GM18868 (cell line): ENCODE results near the gene SMIM9.
A peak's percentile ranks its signal among the peaks of the same experiment; 100 is the strongest.
"Not testable (repeated sequence)": the region's sequence is repeated elsewhere in the genome, so short reads cannot be mapped to it uniquely, and the experiment has no call there.

ENCODE experiments used
- ATAC-seq: cut with Tn5 transposase; IDR thresholded peaks from one replicate; pipeline ENCODE4 v1.9.1; 2021; ENCODE audit warnings: mild to moderate bottlenecking, moderate library complexity; ENCODE audit not compliant: unreplicated experiment

Gene SMIM9

GRCh38 chrX:154834562-154834961 lies at the start of gene SMIM9:
SMIM9 (minus strand) TSS chrX:154834662; CDS start chrX:154830856, 3,806 bp downstream.
- no peak for ATAC-seq

GRCh38 chrX:154884069-154884468 lies 49.6 kb upstream of the SMIM9 start:
- not testable (repeated sequence) for ATAC-seq

GRCh38 chrX:154873329-154873728 lies 38.9 kb upstream of the SMIM9 start:
- ATAC-seq, result no peak

- not testable (repeated sequence) for ATAC-seq
Observed at GRCh38 chrX:154868522-154868921, 34.1 kb upstream of the SMIM9 start.

DNA sequence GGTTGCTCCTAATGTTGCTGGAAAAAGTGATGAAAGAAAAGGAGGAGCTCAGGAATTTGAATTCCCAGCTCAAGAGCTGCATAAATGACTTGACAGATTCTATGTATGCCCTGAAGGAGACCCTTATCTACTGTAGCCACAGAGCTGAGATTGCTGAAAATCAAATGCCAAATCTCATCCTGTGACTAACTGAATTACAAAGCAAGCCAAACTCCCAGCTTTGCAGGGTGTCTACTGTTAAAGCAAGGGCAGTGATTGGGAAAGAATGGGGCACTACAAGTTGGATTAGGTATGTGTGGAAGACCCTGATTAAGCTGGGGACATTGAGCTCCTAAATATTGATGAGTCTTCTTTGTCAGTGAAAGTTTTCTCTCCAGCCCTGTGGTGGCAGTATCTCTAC lies 20.8 kb upstream of the SMIM9 start:
- no peak for ATAC-seq

DNA sequence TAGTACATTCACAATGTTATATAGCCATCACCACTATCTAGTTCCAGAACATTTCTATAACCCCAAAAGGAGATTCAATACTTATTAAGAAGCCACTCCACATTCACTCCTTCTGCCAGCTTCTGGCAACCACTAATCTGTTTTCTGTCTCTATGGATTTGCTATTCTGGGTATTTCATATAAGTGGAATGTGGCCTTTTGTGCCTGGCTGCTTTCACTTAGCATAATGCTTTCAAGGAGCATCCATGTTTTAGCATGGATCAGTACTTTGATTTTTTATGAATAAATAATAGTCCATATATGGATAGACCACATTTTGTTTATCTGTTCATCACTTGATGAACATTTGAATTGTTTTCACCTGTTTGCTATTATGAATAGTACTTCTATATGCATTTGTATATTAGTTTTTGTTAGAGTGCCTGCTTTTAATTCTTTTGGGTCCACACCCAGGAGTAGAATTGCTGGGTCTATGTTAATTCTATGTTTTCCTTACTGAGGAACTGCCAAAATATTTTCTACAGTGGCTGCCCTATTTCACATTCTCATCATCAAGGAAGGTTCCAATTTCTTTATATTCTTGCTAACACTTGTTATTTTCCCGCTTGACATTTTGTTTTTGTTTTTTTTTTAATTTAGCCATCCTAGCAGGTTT lies 16.6 kb upstream of the SMIM9 start:
- ATAC-seq, result no peak

GRCh38 chrX:154840856-154841255 lies 6.4 kb upstream of the SMIM9 start:
- ATAC-seq, result no peak

GRCh38 chrX:154836163-154836562 lies 1.7 kb upstream of the SMIM9 start:
- ATAC-seq, result no peak

DNA sequence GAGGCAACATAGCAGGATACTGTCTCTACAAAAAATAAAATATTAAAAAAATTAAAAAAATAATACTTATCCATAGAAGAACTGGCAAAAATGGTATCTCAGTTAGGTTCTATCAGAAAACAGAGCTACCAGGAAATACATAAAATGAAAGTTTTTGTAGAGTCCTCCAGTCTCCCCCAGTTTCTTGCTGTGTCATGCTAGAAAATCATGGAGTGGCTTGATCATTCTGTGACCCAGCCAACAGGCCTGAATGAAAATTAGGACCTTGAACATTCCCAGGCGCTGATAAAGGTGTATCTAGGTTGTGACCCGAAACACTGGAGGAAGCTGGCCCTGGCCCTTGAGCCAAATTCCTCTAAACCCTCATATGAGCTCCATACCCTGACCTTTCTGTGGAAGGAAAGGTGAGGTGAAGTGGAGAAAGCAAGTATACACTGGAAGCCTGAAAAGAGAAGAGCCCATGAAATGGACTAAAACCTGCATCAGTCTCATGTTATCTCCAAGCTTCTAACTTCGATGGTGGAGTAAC lies 652 bp downstream of the SMIM9 start:
- no peak for ATAC-seq

DNA sequence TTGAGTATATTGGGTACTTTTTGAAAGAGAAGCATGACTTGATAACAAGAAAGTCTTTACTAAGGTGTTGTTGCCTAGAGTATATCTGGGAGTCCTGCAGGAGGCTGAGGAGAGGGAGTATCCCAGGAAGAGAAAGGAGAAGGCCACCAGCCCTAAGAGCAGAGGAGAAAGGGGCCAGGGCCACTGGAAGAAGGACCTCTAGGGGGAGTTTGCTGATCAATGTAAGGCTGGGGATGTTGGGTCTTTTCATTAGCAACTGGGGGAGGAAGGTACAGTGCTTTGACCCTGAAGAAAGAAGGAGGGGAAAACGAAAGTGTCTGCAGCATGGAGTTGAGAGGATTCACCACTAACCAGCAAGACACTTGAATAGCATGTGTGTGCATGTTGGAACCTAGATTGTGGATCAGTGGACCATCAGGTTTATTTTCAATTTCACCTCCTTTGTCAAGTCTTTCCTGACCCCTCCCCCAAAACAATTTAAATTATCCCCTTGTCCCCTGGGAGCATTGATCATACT lies 4.5 kb downstream of the SMIM9 start:
- ATAC-seq, result no peak

DNA sequence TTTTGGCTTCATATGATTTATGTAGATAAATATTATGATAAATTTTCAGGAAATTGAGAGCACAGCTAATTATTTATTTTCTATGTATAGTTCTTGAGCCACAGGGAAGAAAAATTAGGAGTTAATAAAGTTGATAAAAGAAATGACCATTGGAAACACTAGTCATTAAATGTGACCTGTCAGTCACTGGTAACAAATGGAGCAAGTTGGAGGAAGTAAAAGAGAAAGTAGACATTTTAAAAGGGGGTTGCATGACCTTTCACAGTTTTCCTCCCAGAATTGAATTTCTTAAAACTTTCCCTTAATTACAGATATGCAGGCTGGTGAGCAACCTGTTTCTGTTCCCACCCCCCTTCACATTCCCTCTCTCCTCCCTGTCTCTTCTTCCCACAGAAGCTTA lies 5.3 kb downstream of the SMIM9 start:
- no peak for ATAC-seq

DNA sequence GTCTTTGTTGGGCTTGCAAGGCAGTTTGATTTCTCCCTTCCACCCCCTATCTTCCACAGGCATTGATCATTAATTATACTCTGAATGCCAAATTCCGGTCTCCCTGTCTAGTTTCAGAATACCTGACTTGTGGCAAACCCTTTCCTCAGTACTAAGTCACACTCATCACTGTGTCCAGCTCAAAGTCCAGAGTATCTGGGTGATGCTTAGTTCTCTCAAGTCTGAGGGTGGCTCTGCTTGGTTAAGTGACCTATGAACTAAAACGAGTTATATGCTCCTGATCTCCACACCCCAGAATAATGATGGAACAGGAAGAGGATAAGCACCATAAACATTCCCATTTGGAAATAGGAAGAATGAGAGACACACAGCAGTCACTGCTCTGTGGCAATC lies 6.5 kb downstream of the SMIM9 start:
- ATAC-seq, result no peak

DNA sequence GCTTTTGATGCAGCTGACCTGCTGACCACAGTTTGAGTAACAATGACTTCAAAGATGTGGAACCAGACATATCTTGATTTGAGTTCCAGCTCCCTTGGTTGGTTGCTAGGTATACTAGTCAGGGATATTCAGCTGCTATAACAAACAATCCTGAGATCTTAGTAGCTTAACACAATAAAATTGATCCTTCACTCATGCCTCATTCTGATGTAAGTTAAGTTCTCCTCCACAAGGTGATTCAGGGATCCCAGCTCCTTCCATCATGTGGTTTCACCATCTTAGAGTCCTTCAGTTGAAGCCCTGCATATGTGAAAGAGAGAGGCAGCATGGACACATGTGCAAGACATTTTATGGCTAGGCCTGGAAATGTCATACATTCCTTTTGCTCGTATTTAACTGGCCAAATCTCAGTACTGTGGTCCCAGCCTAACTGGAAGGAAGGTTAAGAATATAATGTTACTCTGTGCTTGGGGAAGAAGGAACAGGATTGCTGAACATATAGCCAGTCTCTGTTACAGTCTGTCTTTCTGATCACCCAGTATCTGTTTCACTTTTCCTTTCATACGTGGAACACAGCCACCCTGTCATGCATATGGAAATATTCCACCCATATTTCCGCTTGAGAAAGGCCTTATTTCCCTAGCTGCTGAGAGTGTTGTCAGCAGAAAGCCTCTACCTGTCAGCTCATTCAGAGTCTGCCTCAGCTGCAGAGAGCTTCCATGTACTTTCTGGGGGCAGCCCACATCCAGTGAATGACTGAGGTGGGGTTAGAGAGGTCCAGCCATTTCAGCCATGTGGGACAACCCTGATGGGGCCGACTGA lies 7.1 kb downstream of the SMIM9 start:
- ATAC-seq, result peak; percentile 57

GRCh38 chrX:154825586-154825985 lies 8.9 kb downstream of the SMIM9 start:
- ATAC-seq, result not testable (repeated sequence)

- no peak for ATAC-seq
Observed at GRCh38 chrX:154824638-154825037, 9.8 kb downstream of the SMIM9 start.

DNA sequence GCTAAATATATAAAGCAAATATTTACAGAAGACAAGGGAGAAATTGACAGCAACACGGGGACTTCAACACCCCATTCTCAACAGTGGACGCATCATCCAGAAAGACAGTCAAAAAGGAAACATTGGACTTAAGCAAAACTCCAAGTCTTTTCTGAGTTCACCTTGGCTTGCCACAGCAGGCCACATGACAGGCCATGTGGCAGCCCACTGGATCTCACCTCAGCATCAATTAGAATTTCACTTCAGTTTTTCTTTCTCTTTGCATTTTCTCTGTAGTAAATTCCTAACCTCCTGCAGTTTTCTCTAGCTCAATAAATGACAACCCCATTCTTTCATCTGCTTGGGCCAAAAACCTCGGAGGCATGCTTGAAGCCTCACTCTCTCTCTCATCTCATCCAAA lies 12.4 kb downstream of the SMIM9 start:
- no peak for ATAC-seq

DNA sequence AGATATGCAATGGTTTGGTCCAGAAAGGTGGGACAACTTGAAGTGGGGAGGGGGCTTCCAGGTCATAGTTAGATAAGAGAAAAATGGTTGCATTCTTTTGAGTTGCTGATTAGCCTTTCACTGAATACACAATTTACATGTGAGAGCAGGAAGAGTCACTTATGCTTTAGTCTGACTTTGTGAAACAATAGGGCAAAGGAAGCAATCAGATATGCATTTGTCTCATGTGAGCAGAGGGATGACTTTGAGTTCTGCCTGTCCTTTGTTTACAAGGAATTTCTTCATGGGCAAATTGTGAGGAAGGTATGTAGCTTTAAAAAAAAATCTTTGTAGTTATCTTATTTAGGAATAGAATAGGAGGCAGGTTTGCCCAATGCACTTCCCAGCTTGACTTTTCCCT lies 12.9 kb downstream of the SMIM9 start:
- no peak for ATAC-seq

GRCh38 chrX:154819771-154820341 lies 14.6 kb downstream of the SMIM9 start:
- ATAC-seq, result no peak

DNA sequence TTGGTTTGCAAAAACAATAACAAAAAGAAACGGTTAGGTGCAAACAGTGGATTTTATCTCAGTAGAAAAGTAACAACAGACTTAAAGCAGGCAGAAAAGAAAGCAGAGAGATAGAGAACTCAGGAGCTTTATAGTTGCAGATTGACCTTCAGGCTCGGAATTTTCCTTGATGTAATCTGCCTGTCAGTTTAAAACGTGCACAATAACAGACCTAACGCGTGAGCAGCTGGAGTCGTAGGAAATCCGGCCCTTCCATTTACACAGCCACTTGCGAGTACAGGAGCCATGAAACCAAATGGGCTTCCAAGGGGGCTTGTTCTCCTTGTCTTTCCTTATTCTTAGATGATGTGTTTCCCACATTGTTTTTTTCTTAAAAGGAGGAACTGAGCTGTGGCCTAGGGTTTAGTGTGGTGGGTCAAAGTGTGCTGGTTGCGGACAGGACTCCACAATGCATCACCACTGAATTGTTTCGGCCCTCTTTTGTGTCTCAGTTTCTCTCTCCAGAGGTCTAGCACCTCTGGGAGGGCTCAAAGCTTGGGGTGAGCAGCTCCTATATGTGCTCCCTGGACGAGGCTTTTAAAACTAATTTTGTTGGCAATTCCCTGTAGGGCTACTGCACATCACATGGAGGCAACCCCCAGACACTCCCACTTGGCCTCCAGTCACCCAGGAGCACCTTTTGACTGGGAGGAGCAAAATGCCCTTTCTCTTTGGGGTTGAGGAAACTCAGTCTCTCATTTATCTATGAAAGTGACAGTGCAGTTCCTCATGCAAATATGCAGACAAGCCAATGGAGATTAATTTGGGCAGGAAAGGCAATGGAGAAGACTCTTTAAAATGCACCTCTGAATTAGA lies 15.3 kb downstream of the SMIM9 start:
- no peak for ATAC-seq

GRCh38 chrX:154817048-154817618 lies 17.3 kb downstream of the SMIM9 start:
- not testable (repeated sequence) for ATAC-seq
